Measurements from ENCODE around the gene INSL3. TPM values are rescaled to one million over a fixed set of nuclear protein-coding genes. Genes with fewer than 3 reads are reported as not detected.
A peak's percentile ranks its signal among the peaks of the same experiment; 100 is the strongest.

INSL3 gene
- total RNA-seq, 1 experiment from 2014 or later = 0.57 TPM

GRCh38 chr19:17775991-17776803, 45.1 kb downstream of the INSL3 start:
- TF ChIP-seq POLR2AphosphoS5 (IDR thresholded peaks at IDR 0.05; ENCODE audit: low read depth, low read length) (no peak), TCF7L2 (IDR thresholded peaks at IDR 0.05; ENCODE audit: low read depth, low read length) (no peak), CTCF (IDR thresholded peaks at IDR 0.05) (no peak), SIN3A (IDR thresholded peaks at IDR 0.05; ENCODE audit: borderline replicate concordance, insufficient read depth, low read depth, low read length) (no peak), REST (IDR thresholded peaks at IDR 0.05; ENCODE audit: insufficient read depth in 1 of 2, low read depth in 2 of 2, low read length in 1 of 2) (no peak)
- Histone ChIP-seq H3K36me3 (ENCODE audit: control insufficient read depth, insufficient read depth, low read length) (no peaks in the 10 kb centered on the region; the same call in 1 of the 2 replicates), H3K4me1 (ENCODE audit: control insufficient read depth, insufficient read depth, low read length) (0 out of 2 replicates have a peak, but pooled peaks cover 3% of the 10 kb centered on the region), H3K9me3 (ENCODE audit: control insufficient read depth, insufficient read depth, low read depth, low read length) (no peaks in the 10 kb centered on the region), H3K27ac (ENCODE audit: low read length) (no peak overlapping the region), H3K4me3 (ENCODE audit: low read depth in 2 of 2, low read length in 2 of 2) (no peak overlapping the region), H3K27me3 (ENCODE audit: control insufficient read depth, insufficient read depth, low read length) (no peaks in the 10 kb centered on the region)
- intact Hi-C loops (cut with micrococcal nuclease; ENCODE audit: unreplicated experiment) = no loop called here
- ChIA-PET POLR2A (no interaction called here), CTCF (interaction anchor here (0.6 kb wide), 1 partner anchor 282 kb away, joined by 6 read pairs; no protein-coding TSS in a partner anchor)
- in situ Hi-C loops (cut with HindIII; ENCODE audit: low pct_unique_long_range_greater_than_20kb, low sequenced_read_pairs) = no loop called here
- DNase-seq (ENCODE audit: low read depth, low spot score) (no peak), ATAC-seq (no peak)
- no TSS peak for BruUV-seq (replicated peaks)

- TF ChIP-seq SIN3A (IDR thresholded peaks at IDR 0.05; ENCODE audit: borderline replicate concordance, insufficient read depth, low read depth, low read length) (no peak), CTCF (IDR thresholded peaks at IDR 0.05) (peak; percentile 83), REST (IDR thresholded peaks at IDR 0.05; ENCODE audit: insufficient read depth in 1 of 2, low read depth in 2 of 2, low read length in 1 of 2) (no peak)
- ATAC-seq (peak; percentile 77), DNase-seq (ENCODE audit: low read depth, low spot score) (no peak)
- H3K9me3 ChIP-seq (ENCODE audit: control insufficient read depth, insufficient read depth, low read depth, low read length) = no peaks in the 10 kb centered on the region
- ChIA-PET CTCF (interaction anchor here (0.5 to 1.2 kb wide), 4 partner anchors 11 to 169 kb away, joined by 4 to 6 read pairs (median 4); partner anchors contain the start of gene RPL18A), POLR2A (no interaction called here)
- H3K4me3 ChIP-seq (ENCODE audit: low read depth in 2 of 2, low read length in 2 of 2) = no peak overlapping the region
- BruUV-seq (replicated peaks) = no TSS peak
- in situ Hi-C loops (cut with HindIII; ENCODE audit: low pct_unique_long_range_greater_than_20kb, low sequenced_read_pairs) = no loop called here
- H3K4me1 ChIP-seq (ENCODE audit: control insufficient read depth, insufficient read depth, low read length) = 0 out of 2 replicates have a peak, but pooled peaks cover 3% of the 10 kb centered on the region
- H3K27me3 ChIP-seq (ENCODE audit: control insufficient read depth, insufficient read depth, low read length) = no peaks in the 10 kb centered on the region
- intact Hi-C loops (cut with micrococcal nuclease; ENCODE audit: unreplicated experiment) = no loop called here
- H3K27ac ChIP-seq (ENCODE audit: low read length) = no peak overlapping the region
- no peaks in the 10 kb centered on the region; the same call in 1 of the 2 replicates for H3K36me3 ChIP-seq (ENCODE audit: control insufficient read depth, insufficient read depth, low read length)
Observed at GRCh38 chr19:17775245-17775927, 45.9 kb downstream of the INSL3 start.
